Measurements from ENCODE around the gene GGACT. TPM values are rescaled to one million over a fixed set of nuclear protein-coding genes. Genes with fewer than 3 reads are reported as not detected.
A peak's percentile ranks its signal among the peaks of the same experiment; 100 is the strongest.

Gene GGACT
- total RNA-seq, 1 donor from 2014 or later, result 1.3 TPM

DNA sequence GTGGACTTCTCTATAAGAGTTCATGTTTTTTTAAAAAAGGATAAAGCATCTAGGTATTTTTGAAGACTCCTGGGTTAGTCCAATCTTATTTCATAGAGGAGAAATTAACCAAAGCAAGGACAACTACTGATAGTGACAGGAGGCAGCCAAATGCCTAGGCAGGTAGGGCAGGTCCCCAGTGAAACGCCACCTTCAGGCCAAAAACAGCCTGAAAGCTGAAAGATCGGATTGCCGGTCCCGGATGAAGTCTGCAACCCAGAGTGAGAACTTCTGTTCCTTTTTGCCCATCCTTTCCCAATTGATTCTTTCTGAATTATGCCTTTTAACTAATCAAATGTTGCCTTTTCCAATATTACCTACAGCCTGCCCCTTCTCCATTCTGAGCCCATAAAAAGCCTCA is 6.1 kb upstream of the GGACT start:
- H3K4me3 ChIP-seq, result no peak overlapping the region
- peaks cover 3% of the 10 kb centered on the region for H3F3A ChIP-seq (ENCODE audit: low read depth)
- TF ChIP-seq CTCF (IDR thresholded peaks at IDR 0.05), result peak; percentile 71
- no peak for TF ChIP-seq EZH2 (IDR thresholded peaks at IDR 0.05)
- TF ChIP-seq EZH2phosphoT487 (IDR thresholded peaks at IDR 0.05), result no peak
- peak; percentile 63 for DNase-seq (ENCODE audit: low spot score)
- peaks cover 7% of the 10 kb centered on the region for H3K4me1 ChIP-seq
- Mint-ChIP-seq H3K36me3 (no peaks in the 10 kb centered on the region), H3K27me3 (ENCODE audit: insufficient read depth, low read depth) (peaks cover 12% of the 10 kb centered on the region), H3K9me3 (no peaks in the 10 kb centered on the region), H3K4me3 (no peak overlapping the region), H3K4me1 (no peaks in the 10 kb centered on the region), H3K27ac (no peak overlapping the region)
- no peaks in the 10 kb centered on the region for H3K9me3 ChIP-seq (ENCODE audit: low read depth)
- no peaks in the 10 kb centered on the region for H3K27me3 ChIP-seq
- H4K20me1 ChIP-seq (ENCODE audit: low read depth), result no peaks in the 10 kb centered on the region
- H3K79me2 ChIP-seq (ENCODE audit: low read depth), result no peaks in the 10 kb centered on the region
- H3K27ac ChIP-seq, result no peak overlapping the region
- no peak overlapping the region for H3K4me2 ChIP-seq
- no peak overlapping the region for H3K9ac ChIP-seq
- no peaks in the 10 kb centered on the region for H3K36me3 ChIP-seq
- H2AFZ ChIP-seq (replicated peaks), result peak overlapping the region; percentile 33

DNA sequence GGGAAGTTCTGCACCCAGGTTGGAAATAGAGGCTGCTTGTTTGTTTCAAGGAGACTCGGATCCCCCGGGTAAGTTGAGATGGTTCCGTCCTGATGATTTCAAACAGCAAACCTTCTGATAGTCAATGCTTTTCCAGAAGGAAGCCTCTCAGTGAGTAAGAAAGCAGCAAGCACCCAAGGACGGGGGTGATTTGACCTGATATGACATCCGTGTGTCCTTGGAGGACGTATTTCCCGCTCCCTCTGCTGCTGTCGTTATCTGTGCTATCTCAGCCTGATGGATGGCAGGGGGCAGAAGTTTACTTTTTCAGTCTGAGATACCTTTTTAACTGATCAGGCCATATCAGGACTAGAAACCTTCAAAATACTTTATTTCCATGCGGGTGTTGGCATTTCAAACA is 5.7 kb upstream of the GGACT start:
- Histone ChIP-seq H3K79me2 (ENCODE audit: low read depth) (no peaks in the 10 kb centered on the region), H3K36me3 (no peaks in the 10 kb centered on the region), H3K27ac (no peak overlapping the region), H3F3A (ENCODE audit: low read depth) (peaks cover 3% of the 10 kb centered on the region), H3K9me3 (ENCODE audit: low read depth) (no peaks in the 10 kb centered on the region), H3K4me1 (peaks cover 7% of the 10 kb centered on the region), H4K20me1 (ENCODE audit: low read depth) (no peaks in the 10 kb centered on the region), H2AFZ (replicated peaks) (no peak overlapping the region), H3K4me3 (no peak overlapping the region), H3K9ac (no peak overlapping the region), H3K4me2 (no peak overlapping the region), H3K27me3 (no peaks in the 10 kb centered on the region)
- peaks cover 13% of the 10 kb centered on the region for H3K27me3 Mint-ChIP-seq (ENCODE audit: insufficient read depth, low read depth)
- TF ChIP-seq CTCF (IDR thresholded peaks at IDR 0.05) (no peak), EZH2phosphoT487 (IDR thresholded peaks at IDR 0.05) (no peak), EZH2 (IDR thresholded peaks at IDR 0.05) (no peak)
- no peaks in the 10 kb centered on the region for H3K9me3 Mint-ChIP-seq
- no peak for DNase-seq (ENCODE audit: low spot score)
- H3K27ac Mint-ChIP-seq, result no peak overlapping the region
- no peaks in the 10 kb centered on the region for H3K36me3 Mint-ChIP-seq
- no peaks in the 10 kb centered on the region for H3K4me1 Mint-ChIP-seq
- H3K4me3 Mint-ChIP-seq, result no peak overlapping the region

GRCh38 chr13:100589178-100589725 is 663 bp upstream of the GGACT start:
- no peaks in the 10 kb centered on the region for H3K9me3 Mint-ChIP-seq
- Histone ChIP-seq H3K27me3 (no peaks in the 10 kb centered on the region), H3K27ac (no peak overlapping the region), H3K4me2 (no peak overlapping the region), H3K4me3 (no peak overlapping the region), H4K20me1 (ENCODE audit: low read depth) (no peaks in the 10 kb centered on the region), H3K9ac (no peak overlapping the region), H2AFZ (replicated peaks) (no peak overlapping the region), H3F3A (ENCODE audit: low read depth) (peaks cover 12% of the 10 kb centered on the region), H3K9me3 (ENCODE audit: low read depth) (no peaks in the 10 kb centered on the region), H3K4me1 (peaks cover 4% of the 10 kb centered on the region), H3K79me2 (ENCODE audit: low read depth) (no peaks in the 10 kb centered on the region), H3K36me3 (no peaks in the 10 kb centered on the region)
- H3K27ac Mint-ChIP-seq, result peak overlapping the region; percentile 81
- H3K27me3 Mint-ChIP-seq (ENCODE audit: insufficient read depth, low read depth), result peaks cover 10% of the 10 kb centered on the region
- H3K36me3 Mint-ChIP-seq, result no peaks in the 10 kb centered on the region
- no peak for TF ChIP-seq CTCF (IDR thresholded peaks at IDR 0.05)
- no peak for TF ChIP-seq EZH2 (IDR thresholded peaks at IDR 0.05)
- no peak for TF ChIP-seq EZH2phosphoT487 (IDR thresholded peaks at IDR 0.05)
- peak overlapping the region; percentile 87 for H3K4me3 Mint-ChIP-seq
- no peak for DNase-seq (ENCODE audit: low spot score)
- H3K4me1 Mint-ChIP-seq, result peaks cover 14% of the 10 kb centered on the region

All from neural progenitor cell (in vitro differentiated cells).